Neural crest cell (in vitro differentiated cells): ENCODE measurements around the gene COL23A1. TPM values are rescaled to one million over a fixed set of nuclear protein-coding genes. Genes with fewer than 3 reads are reported as not detected.
A peak's percentile ranks its signal among the peaks of the same experiment; 100 is the strongest.
"Not testable (repeated sequence)": the region's sequence is repeated elsewhere in the genome, so short reads cannot be mapped to it uniquely, and the experiment has no call there.

Experiments used
- DNase-seq: peaks from one replicate; pipeline ENCODE4 v3.0.0; 2021; ENCODE audit warnings: low read depth, mixed read lengths, low spot score
- H3K27ac Mint-ChIP-seq: one replicate; pipeline ENCODE4 v1.8.0; 2021; ENCODE audit warnings: mild to moderate bottlenecking, mixed read lengths; ENCODE audit not compliant: unreplicated experiment
- H3K27me3 Mint-ChIP-seq: 2 replicates; pipeline ENCODE4 v1.8.0; 2021; ENCODE audit warnings: low read depth, mild to moderate bottlenecking, mixed read lengths
- H3K36me3 Mint-ChIP-seq: 2 replicates; pipeline ENCODE4 v1.8.0; 2021; ENCODE audit warnings: low read depth, mild to moderate bottlenecking, mixed read lengths
- H3K4me1 Mint-ChIP-seq: 2 replicates; pipeline ENCODE4 v1.8.0; 2021; ENCODE audit warnings: mixed read lengths
- H3K4me3 Mint-ChIP-seq: one replicate; pipeline ENCODE4 v1.8.0; 2021; ENCODE audit warnings: mild to moderate bottlenecking, mixed read lengths
- H3K9me3 Mint-ChIP-seq: 2 replicates; pipeline ENCODE4 v1.8.0; 2021; ENCODE audit warnings: mixed read lengths
- total RNA-seq: library from RNA; stranded (reverse); gene quantifications from 2 replicates; pipeline ENCODE4 v1.2.1, GENCODE V29; 2021
- TF ChIP-seq, protein P1 (sequence below): fragments of 200-600 bp; sonication (generic); conservative IDR thresholded peaks from 2 replicates; pipeline ENCODE4 v1.5.0; 2021; ENCODE audit warnings: antibody characterized with exemption, mild to moderate bottlenecking

Gene COL23A1
- total RNA-seq, 1 donor from 2014 or later, result 33.7 TPM

DNA sequence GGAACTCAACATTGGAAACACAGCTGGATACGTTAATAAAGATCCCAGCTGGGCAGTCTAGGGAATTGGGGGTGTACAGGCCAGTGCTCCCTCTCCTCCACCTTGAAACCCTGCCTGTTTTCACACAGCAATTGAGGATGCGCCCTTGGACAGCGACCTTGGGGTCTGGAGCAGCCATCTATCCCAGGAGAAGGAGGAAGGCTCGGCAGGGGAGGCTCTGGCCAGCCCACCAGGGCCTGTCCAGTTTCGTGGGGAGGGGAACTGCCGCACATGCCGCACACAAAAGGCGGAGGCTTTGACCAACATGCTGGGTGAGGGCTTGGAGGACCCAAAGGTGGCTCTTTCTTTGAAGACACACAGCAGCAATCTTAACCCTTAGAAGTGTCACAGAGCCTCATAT lies 1.4 kb downstream of the COL23A1 start:
- no peaks in the 10 kb centered on the region for H3K9me3 Mint-ChIP-seq
- no peak overlapping the region for H3K27ac Mint-ChIP-seq
- H3K4me3 Mint-ChIP-seq, result peak overlapping the region; percentile 89

GRCh38 chr5:178587763-178588611 lies 2.2 kb downstream of the COL23A1 start:
- peaks cover 43% of the 10 kb centered on the region for H3K27me3 Mint-ChIP-seq
- H3K4me1 Mint-ChIP-seq, result peaks cover 49% of the 10 kb centered on the region
- H3K4me3 Mint-ChIP-seq, result peak overlapping the region; percentile 89
- peak overlapping the region; percentile 86 for H3K27ac Mint-ChIP-seq
- H3K9me3 Mint-ChIP-seq, result no peaks in the 10 kb centered on the region
- peaks cover 6% of the 10 kb centered on the region for H3K36me3 Mint-ChIP-seq
- DNase-seq, result no peak
- TF ChIP-seq, protein P1, sequence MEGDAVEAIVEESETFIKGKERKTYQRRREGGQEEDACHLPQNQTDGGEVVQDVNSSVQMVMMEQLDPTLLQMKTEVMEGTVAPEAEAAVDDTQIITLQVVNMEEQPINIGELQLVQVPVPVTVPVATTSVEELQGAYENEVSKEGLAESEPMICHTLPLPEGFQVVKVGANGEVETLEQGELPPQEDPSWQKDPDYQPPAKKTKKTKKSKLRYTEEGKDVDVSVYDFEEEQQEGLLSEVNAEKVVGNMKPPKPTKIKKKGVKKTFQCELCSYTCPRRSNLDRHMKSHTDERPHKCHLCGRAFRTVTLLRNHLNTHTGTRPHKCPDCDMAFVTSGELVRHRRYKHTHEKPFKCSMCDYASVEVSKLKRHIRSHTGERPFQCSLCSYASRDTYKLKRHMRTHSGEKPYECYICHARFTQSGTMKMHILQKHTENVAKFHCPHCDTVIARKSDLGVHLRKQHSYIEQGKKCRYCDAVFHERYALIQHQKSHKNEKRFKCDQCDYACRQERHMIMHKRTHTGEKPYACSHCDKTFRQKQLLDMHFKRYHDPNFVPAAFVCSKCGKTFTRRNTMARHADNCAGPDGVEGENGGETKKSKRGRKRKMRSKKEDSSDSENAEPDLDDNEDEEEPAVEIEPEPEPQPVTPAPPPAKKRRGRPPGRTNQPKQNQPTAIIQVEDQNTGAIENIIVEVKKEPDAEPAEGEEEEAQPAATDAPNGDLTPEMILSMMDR, result no peak

More for the DNA sequence above, 1.4 kb downstream of the COL23A1 start:
- peaks cover 49% of the 10 kb centered on the region for H3K4me1 Mint-ChIP-seq
- H3K27me3 Mint-ChIP-seq, result peaks cover 43% of the 10 kb centered on the region
- H3K36me3 Mint-ChIP-seq, result peaks cover 8% of the 10 kb centered on the region
- TF ChIP-seq, protein P1, result no peak
- no peak for DNase-seq

- DNase-seq, result no peak
- Mint-ChIP-seq H3K4me3 (peak overlapping the region; percentile 50), H3K9me3 (no peaks in the 10 kb centered on the region), H3K4me1 (peaks cover 43% of the 10 kb centered on the region), H3K27me3 (peaks cover 37% of the 10 kb centered on the region), H3K36me3 (peaks cover 4% of the 10 kb centered on the region), H3K27ac (no peak overlapping the region)
- TF ChIP-seq, protein P1, result no peak
Observed at GRCh38 chr5:178586396-178586795, 3.8 kb downstream of the COL23A1 start.

GRCh38 chr5:178585421-178585820 lies 4.8 kb downstream of the COL23A1 start:
- DNase-seq, H3K36me3 Mint-ChIP-seq, H3K4me3 Mint-ChIP-seq, H3K9me3 Mint-ChIP-seq, H3K27ac Mint-ChIP-seq: not testable (repeated sequence)
- Mint-ChIP-seq H3K4me1 (peaks cover 34% of the 10 kb centered on the region), H3K27me3 (peaks cover 31% of the 10 kb centered on the region)

GRCh38 chr5:178583279-178583678 lies 6.9 kb downstream of the COL23A1 start:
- H3K36me3 Mint-ChIP-seq, result peaks cover 3% of the 10 kb centered on the region
- peaks cover 27% of the 10 kb centered on the region for H3K4me1 Mint-ChIP-seq
- peaks cover 21% of the 10 kb centered on the region for H3K27me3 Mint-ChIP-seq
- TF ChIP-seq, protein P1, result no peak
- no peak overlapping the region for H3K4me3 Mint-ChIP-seq
- no peak overlapping the region for H3K27ac Mint-ChIP-seq
- no peaks in the 10 kb centered on the region for H3K9me3 Mint-ChIP-seq
- DNase-seq, result no peak

- TF ChIP-seq, protein P1, result no peak
- H3K36me3 Mint-ChIP-seq, result peaks cover 3% of the 10 kb centered on the region
- H3K27me3 Mint-ChIP-seq, result peaks cover 14% of the 10 kb centered on the region
- no peak overlapping the region for H3K27ac Mint-ChIP-seq
- H3K4me3 Mint-ChIP-seq, result no peak overlapping the region
- DNase-seq, result no peak
- H3K4me1 Mint-ChIP-seq, result peaks cover 22% of the 10 kb centered on the region
- no peaks in the 10 kb centered on the region for H3K9me3 Mint-ChIP-seq
Observed at GRCh38 chr5:178582291-178582690, 7.9 kb downstream of the COL23A1 start.
